SK-N-SH treated with all-trans-retinoic acid at 6 μM for 48 hours (cell line): ENCODE results near the gene TSPAN1.

Experiments used
- BACH2 ChIP-seq: fragments of 250-450 bp; sonication (Bioruptor Pico); IDR thresholded peaks from 2 replicates; pipeline ENCODE4 v1.9.0; 2021; ENCODE audit warnings: mild to moderate bottlenecking, borderline replicate concordance
- CREB5 ChIP-seq: fragments of 250-450 bp; sonication (Bioruptor Pico); IDR thresholded peaks from 2 replicates; pipeline ENCODE4 v1.5.1; 2020; ENCODE audit warnings: low read depth, mild to moderate bottlenecking, moderate library complexity
- GLIS3 ChIP-seq: fragments of 250-450 bp; sonication (Bioruptor Pico); IDR thresholded peaks from 2 replicates; pipeline ENCODE4 v1.5.0; 2020; ENCODE audit warnings: mild to moderate bottlenecking, moderate library complexity
- OSR1 ChIP-seq: fragments of 250-450 bp; sonication (Bioruptor Pico); IDR thresholded peaks from 2 replicates; pipeline ENCODE4 v1.8.0; 2022; ENCODE audit warnings: moderate library complexity, mild to moderate bottlenecking, inconsistent platforms
- RARB ChIP-seq: fragments of 250-450 bp; sonication (Bioruptor Pico); IDR thresholded peaks from 2 replicates; pipeline ENCODE4 v1.8.0; 2021; ENCODE audit warnings: mild to moderate bottlenecking, moderate library complexity
- ZFP3 ChIP-seq: fragments of 250-450 bp; sonication (Bioruptor Pico); IDR thresholded peaks from 2 replicates; pipeline ENCODE4 v1.5.0; 2020; ENCODE audit warnings: mild to moderate bottlenecking, moderate library complexity

GRCh38 chr1:46196609-46197008 lies 21.7 kb downstream of the TSPAN1 start:
- TF ChIP-seq GLIS3 (no peak), OSR1 (CRISPR knock-in tag) (no peak), CREB5 (no peak), ZFP3 (CRISPR knock-in tag) (no peak), RARB (CRISPR knock-in tag) (no peak), BACH2 (CRISPR knock-in tag) (no peak)
